Kidney (tissue), 14 donors: ENCODE data around the gene TRNT1. TPM values are rescaled to one million over a fixed set of nuclear protein-coding genes. Genes with fewer than 3 reads are reported as not detected.

ENCODE experiments used
- DNase-seq, 5 donors: peaks; one replicate each; pipeline ENCODE4 v3.0.0-alpha.2; 2013 to 2020
- FAIRE-seq: peaks from 2 replicates; lab custom pipeline; 2012; peaks lifted over from hg19 to GRCh38; lab: Jason Lieb, UNC
- H3K27ac ChIP-seq, 2 donors: one replicate each; pipeline ENCODE4 v1.7.0; 2013; ENCODE audit warnings: low read depth in 2 of 2, low read length in 2 of 2, inconsistent platforms in 1 of 2
- H3K27me3 ChIP-seq: one replicate; pipeline ENCODE4 v1.7.1; 2013; ENCODE audit warnings: low read length, inconsistent platforms; ENCODE audit not compliant: control insufficient read depth, insufficient read depth
- H3K36me3 ChIP-seq, 3 donors: one replicate each; pipeline versions ENCODE4 v1.7.0 to v1.7.1; 2013; ENCODE audit warnings: low read length in 3 of 3, control low read depth in 1 of 3, inconsistent platforms in 1 of 3; ENCODE audit not compliant: insufficient read depth in 3 of 3, control insufficient read depth in 2 of 3
- H3K4me1 ChIP-seq, 3 donors: one replicate each; pipeline versions ENCODE4 v1.7.0 to v1.7.1; 2013; ENCODE audit warnings: low read length in 3 of 3, inconsistent platforms in 1 of 3, low read depth in 1 of 3; ENCODE audit not compliant: control insufficient read depth in 2 of 3, insufficient read depth in 2 of 3
- H3K4me3 ChIP-seq, 3 donors: one replicate each; pipeline versions ENCODE4 v1.7.0 to v1.8.1; 2013; ENCODE audit warnings: low read length in 3 of 3, control low read depth in 1 of 3, inconsistent platforms in 1 of 3
- H3K9ac ChIP-seq, 3 donors: one replicate each; pipeline versions ENCODE4 v1.7.0 to v1.7.1; 2013; ENCODE audit warnings: low read length in 3 of 3, control low read depth in 1 of 3, inconsistent platforms in 1 of 3
- H3K9me3 ChIP-seq, 3 donors: one replicate each; pipeline versions ENCODE4 v1.7.0 to v1.7.1; 2013; ENCODE audit warnings: low read length in 3 of 3, control low read depth in 1 of 3, inconsistent platforms in 1 of 3; ENCODE audit not compliant: control insufficient read depth in 2 of 3, insufficient read depth in 1 of 3
- CTCF ChIP-seq: IDR thresholded peaks from 3 replicates; pipeline ENCODE4 v1.5.1; 2012; ENCODE audit warnings: mild to moderate bottlenecking, moderate library complexity, borderline replicate concordance; ENCODE audit not compliant: insufficient read depth; ENCODE audit errors: extremely low read depth
- intact Hi-C: fragments of 100-400 bp; cut with DNase I; formaldehyde crosslinking; loops from one replicate; pipeline ENCODE4 v1.11.1; 2022
- polyA plus RNA-seq: library from polyadenylated mRNA; stranded (reverse); fragments of 350-450 nt; fragmentation: Illumina TruSeq; extraction: RNeasy Lipid Tissue Mini Kit (QIAGEN cat#74804); gene quantifications from one replicate; pipeline ENCODE4 v1.2.3, GENCODE V29; 2014; ENCODE audit warnings: low read depth, low replicate concordance; ENCODE audit not compliant: insufficient read depth
- total RNA-seq: library from RNA; stranded (reverse); fragmentation: NEBNext Ultra II Directional; extraction: Animal tissue kit (Norgen Biotek cat#: 25700); gene quantifications from one replicate; pipeline ENCODE4 v1.2.1, GENCODE V29; 2021
- donor health status: control.
- donor health status: control.
- donor health status: control.
- donor health status: control.
- donor health status: control.
- donor health status: DM: yes; HTN: yes; CAD: no.
- donor health status: Normal renal cell carcinoma (clear cell type).

The TRNT1 gene
- total and polyA plus RNA-seq, 2 donors from 2014 or later, result 17.5 to 27.3 TPM

- FAIRE-seq (no peak), DNase-seq (no peak)
- H3K4me3 ChIP-seq, result peak overlapping the region in 1 of 3 donors; percentile 34
- TF ChIP-seq CTCF, result no peak
- H3K27ac ChIP-seq, result no peak overlapping the region
- no peaks in the 10 kb centered on the region for H3K36me3 ChIP-seq
- H3K9ac ChIP-seq, result no peak overlapping the region
- H3K27me3 ChIP-seq, result no peaks in the 10 kb centered on the region
- H3K9me3 ChIP-seq, result no peaks in the 10 kb centered on the region
- intact Hi-C loops, result no loop called here
- no peaks in the 10 kb centered on the region for H3K4me1 ChIP-seq
Measured at GRCh38 chr3:3109407-3110298, 17.1 kb upstream of the TRNT1 start.

DNA sequence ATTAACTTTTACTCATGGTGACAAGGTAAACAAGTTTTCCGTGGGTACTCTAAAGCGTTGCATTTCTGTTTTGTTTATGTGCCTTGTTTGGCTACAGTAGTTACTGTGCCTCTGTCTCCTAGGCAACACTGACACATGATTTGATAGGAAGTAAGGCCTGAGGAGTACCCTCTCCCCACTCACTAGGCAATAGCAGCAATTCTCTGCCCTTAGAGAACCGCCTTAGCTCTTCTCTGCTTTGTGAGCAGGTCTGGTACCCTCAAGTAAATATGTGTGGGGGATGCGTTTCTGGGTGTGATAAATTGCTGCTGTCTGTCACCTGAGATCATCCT is 16.5 kb upstream of the TRNT1 start, which contains the start of gene IL5RA:
Gene IL5RA, minus strand, starts transcription at position 76 of the 332 bp plus-strand sequence. CDS start 5,390 bp downstream, outside the sequence.
- Histone ChIP-seq H3K27me3 (no peaks in the 10 kb centered on the region), H3K9me3 (no peaks in the 10 kb centered on the region), H3K4me3 (peak within 1 kb of the TSS in 1 of 3 donors; percentile 34), H3K36me3 (no peaks in the 10 kb centered on the region), H3K27ac (no peak within 1 kb of the TSS), H3K4me1 (no peaks in the 10 kb centered on the region), H3K9ac (no peak within 1 kb of the TSS)
- FAIRE-seq, result no peak
- intact Hi-C loops, result no loop called here
- TF ChIP-seq CTCF, result no peak
- DNase-seq, result peak in 3 of 5 donors; percentile 48 to 82 (median 80)

- no peak for FAIRE-seq
- Histone ChIP-seq H3K4me3 (no peak overlapping the region), H3K4me1 (no peaks in the 10 kb centered on the region), H3K27me3 (no peaks in the 10 kb centered on the region), H3K9ac (no peak overlapping the region), H3K36me3 (no peaks in the 10 kb centered on the region), H3K9me3 (no peaks in the 10 kb centered on the region), H3K27ac (no peak overlapping the region)
- no peak for TF ChIP-seq CTCF
- DNase-seq, result no peak
- intact Hi-C loops, result no loop called here
Measured at GRCh38 chr3:3110749-3111361, 15.9 kb upstream of the TRNT1 start.
